ENCODE measurements around the gene MLST8. TPM values are rescaled to one million over a fixed set of nuclear protein-coding genes. Genes with fewer than 3 reads are reported as not detected.
"Not testable (repeated sequence)": the region's sequence is repeated elsewhere in the genome, so short reads cannot be mapped to it uniquely, and the experiment has no call there.

Gene MLST8
- total RNA-seq, 1 donor from 2014 or later = 16.0 TPM

DNA sequence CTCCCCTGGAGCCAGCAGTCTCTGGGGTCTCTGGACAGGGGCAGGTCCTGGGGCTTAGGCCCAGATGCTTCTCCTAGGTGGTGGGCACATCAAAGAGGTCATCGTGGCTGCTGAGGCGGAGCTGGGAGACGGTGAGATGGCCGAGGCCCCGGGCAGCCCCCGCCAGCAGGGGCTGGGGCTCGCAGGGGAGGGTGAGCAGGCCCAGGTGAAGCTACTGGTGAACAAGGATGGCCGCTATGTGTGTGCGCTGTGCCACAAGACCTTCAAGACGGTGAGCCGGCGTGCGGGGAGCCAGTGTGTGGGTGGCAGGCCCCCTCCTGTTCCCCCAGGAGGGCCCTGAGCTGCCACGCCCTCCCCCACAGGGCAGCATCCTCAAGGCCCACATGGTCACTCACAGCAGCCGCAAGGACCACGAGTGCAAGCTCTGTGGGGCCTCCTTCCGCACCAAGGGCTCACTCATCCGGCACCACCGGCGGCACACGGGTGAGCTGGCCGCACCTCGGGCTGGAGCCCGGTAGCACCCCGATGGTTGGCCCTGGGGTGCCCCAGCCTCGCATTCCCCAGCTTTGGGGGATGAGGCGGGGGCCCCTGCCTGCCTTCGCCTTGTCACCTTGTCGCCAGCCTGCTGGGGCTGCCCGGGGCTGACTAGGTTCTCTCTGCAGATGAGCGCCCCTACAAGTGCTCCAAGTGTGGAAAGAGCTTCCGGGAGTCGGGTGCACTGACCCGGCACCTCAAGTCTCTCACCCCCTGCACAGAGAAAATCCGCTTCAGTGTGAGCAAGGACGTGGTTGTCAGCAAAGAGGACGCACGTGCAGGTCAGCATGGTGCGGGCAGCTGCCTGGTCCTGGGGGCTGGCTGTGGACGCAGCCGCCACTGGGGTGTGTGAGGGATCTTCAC lies 27.1 kb downstream of the MLST8 start:
- DNase-seq = no peak

DNA sequence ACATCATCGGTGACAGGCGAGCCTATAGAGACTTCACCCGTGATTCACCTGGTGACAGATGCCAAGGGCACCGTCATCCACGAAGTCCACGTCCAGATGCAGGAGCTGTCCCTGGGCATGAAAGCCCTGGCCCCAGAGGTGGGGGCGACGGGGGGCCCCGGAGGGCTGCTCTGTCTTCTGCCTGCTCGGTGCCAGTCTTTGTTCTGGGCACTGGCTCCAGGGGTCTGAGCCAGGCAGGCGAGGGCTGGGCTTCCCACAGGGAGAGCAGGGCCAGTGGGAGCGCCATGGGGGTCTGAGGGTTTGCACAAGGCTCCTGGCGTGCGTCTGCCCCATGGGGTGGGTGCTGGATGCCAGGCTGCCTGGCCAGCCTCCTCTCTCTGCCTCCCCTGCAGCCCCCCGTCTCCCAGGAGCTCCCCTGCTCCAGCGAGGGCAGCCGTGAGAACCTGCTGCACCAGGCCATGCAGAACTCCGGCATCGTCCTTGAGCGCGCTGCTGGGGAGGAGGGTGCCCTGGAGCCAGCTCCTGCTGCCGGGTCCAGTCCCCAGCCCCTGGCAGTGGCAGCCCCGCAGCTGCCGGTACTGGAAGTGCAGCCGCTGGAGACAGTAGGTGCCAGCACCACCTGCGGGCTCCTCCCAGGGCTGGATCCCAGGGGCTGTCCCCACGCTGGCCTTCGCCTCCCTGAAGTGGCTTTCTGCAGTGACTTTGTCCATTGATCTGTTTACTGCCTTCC lies 28.0 kb downstream of the MLST8 start:
- no peak for DNase-seq

DNA sequence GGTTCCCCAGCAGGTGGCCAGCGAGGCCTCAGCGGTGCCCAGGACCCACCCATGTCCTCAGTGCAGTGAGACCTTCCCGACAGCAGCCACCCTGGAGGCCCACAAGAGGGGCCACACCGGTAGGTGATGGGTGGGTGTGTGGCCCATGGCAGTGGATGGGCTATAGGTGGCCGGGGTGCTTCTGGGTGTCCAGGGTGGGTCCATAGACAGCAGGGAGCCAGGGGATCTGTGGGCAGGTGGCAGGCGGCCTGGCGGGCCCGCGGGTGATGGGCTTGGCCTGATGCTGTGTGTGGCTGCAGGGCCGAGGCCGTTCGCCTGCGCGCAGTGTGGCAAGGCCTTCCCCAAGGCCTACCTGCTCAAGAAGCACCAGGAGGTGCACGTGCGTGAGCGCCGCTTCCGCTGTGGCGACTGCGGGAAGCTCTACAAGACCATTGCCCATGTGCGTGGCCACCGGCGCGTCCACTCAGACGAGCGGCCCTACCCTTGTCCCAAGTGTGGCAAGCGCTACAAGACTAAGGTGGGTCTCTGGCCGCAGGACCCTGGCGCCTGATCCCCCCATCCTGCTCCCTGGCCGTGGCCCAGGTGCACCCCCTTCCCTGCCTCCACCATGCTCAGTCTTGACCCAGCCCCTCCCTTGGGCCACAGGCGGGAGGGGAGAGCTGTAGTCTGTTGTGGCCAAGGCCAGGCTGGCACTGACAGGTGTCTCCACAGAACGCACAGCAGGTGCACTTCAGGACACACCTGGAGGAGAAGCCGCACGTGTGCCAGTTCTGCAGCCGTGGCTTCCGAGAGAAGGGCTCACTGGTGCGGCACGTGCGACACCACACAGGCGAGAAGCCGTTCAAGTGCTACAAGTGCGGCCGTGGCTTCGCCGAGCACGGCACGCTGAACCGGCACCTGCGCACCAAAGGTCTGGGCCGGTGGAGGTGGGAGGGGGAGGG lies 28.9 kb downstream of the MLST8 start:
- no peak for DNase-seq

DNA sequence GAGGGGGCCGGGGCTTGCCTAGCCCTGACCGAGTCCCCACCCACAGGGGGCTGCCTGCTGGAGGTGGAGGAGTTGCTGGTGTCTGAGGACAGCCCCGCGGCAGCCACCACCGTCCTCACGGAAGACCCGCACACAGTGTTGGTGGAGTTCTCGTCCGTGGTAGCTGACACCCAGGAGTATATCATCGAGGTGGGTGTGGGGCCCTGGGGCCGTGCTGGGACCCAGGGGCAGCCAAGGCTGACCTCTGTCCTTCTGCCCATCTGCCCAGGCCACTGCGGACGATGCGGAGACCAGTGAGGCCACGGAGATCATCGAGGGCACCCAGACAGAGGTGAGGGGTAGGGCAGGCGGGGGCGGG lies 29.5 kb downstream of the MLST8 start:
- no peak for DNase-seq

DNA sequence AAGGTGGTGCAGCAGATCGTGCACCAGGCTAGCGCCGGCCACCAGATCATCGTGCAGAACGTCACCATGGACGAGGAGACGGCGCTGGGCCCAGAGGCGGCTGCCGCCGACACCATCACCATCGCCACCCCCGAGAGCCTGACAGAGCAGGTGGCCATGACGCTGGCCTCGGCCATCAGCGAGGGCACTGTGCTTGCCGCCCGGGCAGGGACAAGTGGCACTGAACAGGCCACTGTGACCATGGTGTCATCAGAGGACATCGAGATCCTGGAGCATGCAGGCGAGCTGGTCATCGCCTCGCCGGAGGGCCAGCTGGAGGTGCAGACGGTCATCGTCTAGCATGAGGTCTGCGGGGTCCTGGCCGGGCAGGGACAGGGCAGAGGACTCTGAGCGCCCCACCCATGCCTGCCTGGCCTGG lies 30.0 kb downstream of the MLST8 start:
- no peak for DNase-seq

DNA sequence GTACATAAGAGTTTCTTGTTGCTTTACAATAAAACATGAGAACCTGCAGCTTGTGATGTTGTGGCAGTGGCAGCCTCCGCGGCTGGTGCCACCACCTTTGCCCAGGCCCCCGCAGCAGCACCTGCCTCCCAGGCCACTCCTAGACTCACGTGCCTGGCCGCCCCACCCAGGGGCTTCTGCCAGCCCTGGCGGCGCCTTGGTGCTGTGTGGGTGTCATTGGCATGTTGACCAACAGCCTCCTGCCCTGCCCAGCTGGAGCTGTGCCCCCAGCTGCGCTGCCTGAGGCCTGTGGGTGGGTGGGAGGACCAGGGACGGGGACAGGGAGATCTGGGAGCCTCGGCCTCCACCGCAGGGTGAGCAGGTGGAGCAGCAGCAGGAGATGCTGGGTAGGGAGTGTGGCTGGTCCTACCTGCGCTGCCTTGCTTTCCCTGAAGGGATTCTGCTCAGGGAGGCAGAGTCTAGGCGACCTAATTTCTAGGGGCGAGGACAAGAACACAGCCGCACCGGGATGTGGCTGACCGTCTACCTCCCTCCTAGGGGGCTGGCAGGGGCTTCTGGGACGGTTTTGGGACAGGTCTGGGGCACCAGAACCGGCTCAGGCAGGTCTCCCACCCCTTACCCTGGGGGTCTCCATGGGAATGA lies 30.6 kb downstream of the MLST8 start:
- DNase-seq = no peak

DNA sequence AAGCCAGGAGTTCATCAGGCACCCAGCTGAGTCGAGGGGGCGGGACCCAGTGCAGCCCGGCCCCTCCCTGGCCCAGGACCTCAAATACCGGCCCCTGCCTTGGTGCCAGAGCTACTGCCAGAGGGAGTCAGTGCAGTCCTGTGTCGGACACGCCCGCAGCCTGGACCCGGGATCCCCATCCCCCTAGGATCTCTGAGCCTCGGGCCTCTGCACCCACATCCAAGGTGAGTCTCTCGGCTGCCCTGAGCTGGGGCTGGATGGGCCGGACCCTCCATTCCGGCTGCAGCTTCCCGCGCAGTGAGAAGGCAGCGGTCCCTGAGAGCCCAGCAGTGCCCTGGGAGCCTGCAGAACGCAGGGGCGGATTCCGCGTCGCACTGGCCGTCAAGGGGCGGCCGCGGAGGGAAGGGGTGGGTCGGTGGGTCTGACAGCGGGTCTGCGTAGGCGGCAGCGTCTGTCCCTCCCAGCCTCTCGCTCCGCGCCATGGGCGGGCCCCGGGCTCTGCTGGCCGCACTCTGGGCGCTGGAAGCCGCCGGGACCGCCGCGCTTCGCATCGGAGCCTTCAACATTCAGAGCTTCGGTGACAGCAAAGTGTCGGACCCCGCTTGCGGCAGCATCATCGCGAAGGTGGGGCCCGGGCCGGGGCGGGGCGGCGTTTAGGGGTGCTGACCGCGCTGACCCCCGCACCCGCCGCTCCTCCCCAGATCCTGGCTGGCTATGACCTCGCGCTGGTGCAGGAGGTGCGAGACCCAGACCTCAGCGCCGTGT lies 31.3 kb downstream of the MLST8 start, which contains the start of gene DNASE1L2:
Gene DNASE1L2 (plus strand): TSS at position 108 of the 765 bp plus-strand sequence. CDS start 373 bp downstream, at position 481.
- DNase-seq = peak; percentile 37

DNA sequence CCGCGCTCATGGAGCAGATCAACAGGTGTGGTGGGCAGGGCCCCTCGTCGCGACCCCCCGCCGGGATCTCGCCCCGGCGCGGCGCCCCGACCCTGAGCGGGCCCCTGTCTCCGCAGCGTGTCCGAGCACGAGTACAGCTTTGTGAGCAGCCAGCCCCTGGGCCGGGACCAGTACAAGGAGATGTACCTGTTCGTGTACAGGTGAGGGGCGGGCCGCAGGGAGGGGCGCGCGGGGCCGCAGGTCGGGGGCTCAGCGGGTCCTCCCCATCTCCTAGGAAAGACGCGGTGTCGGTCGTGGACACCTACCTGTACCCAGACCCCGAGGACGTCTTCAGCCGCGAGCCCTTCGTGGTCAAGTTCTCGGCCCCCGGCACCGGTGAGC lies 31.8 kb downstream of the MLST8 start:
- no peak for DNase-seq

DNA sequence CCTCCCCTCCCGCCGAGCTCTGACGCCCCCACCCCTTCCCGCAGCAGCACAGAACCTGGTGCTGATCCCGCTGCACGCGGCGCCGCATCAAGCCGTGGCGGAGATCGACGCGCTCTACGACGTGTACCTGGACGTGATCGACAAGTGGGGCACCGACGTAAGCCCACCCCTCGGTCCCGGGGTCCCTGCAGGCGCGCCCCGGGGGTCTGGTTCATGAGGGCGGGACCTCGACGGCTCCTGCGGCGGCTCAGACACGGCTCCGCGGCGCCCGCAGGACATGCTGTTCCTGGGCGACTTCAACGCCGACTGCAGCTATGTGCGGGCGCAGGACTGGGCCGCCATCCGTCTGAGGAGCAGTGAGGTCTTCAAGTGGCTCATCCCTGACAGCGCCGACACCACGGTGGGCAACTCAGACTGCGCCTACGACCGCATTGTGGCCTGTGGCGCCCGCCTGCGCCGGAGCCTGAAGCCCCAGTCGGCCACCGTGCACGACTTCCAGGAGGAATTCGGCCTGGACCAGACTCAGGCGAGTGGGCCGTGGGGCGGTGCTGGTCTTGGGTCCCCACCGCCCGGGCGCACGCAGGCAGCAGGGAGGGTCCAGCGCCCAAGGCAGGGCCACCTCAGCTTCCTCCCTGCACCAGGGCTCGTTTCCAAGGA lies 32.4 kb downstream of the MLST8 start:
- peak; percentile 15 for DNase-seq

DNA sequence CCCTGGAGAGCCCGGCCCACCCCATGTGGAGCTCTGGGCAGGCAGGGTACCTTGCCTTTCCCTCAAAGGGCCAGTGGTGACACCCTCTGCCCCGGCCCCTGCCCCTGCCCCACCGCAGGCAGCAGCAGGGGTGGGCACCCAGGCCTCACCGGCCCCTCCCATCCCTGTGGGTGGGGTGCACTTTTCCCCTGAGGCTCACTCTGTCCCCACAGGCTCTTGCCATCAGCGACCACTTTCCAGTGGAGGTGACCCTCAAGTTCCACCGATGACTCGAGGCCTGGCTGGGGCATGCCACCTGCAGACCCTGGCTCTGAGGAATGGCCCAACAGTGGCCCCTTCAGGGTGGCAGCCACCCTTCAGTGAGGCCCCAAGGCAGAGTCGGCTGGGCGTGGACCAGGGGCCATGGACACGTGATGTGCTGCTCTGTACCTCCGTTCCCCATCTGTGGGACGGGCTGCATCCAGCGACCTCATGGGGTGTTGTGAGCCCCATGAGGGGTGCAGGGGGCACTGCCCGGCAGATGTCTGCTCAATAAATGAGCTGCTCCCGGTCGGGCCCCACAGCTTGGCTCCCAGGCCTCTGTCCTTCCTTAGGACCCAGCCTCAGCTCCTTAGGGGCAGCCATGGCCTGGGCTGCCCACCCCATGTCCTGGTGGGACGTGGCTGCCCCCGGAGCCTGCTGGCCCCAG lies 33.0 kb downstream of the MLST8 start:
- DNase-seq = no peak

DNA sequence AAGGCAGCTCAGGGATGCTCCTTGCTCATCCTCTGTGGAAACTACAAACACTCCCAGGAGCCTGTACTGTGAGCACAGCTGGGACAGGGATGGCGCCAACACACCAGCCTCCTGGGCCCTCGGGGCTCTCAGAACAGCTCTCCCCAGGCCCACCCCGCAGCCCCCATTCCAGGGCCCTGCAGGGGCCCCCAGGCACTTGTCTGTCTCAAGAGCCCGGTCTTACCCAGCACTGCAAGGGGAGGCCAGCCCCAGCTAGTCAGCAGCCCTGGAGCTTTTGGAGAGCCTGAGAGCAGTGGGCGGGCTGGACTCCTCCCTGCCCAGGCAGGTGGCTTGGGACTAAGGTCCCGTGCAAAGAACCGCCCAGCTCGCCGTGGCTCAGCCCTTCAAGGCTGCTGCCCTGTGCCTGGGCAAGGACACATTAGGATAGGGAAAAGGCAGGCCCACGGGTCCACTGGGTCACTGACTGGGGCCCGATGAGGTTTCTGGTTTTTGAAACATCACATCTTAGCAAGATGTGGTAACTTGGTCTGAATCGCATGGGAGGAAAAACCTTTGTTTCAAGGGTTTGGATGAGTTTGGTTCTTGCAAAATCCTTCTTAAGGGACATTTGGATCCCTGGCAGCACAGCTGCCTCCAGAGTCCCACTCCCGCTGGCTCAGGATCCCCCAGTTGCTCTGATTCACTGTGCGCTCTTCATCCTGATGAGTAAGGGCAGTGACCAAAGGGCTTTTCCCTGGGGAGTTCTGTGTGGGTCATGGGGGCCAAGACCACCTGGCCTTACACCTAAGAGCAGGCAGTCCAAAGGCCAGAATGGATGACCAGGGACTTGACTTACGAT lies 33.8 kb downstream of the MLST8 start:
- DNase-seq = no peak

DNA sequence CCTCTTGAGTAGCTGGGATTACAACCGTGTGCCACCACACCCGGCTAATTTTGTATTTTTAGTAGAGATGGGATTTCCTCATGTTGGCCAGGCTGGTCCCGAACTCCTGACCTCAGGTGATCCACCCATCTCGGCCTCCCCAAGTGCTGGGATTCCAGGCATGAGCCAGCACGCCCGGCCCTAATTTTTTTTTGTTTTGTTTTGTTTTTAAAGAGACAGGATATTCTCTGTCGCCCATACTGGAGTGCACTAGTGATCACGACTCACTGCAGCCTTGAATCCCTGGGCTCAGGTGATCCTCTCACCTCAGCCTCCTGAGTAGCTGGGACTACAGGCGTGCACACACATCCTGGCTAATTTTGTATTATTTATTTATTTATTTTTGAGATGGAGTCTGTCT lies 35.1 kb downstream of the MLST8 start:
- not testable (repeated sequence) for DNase-seq

DNA sequence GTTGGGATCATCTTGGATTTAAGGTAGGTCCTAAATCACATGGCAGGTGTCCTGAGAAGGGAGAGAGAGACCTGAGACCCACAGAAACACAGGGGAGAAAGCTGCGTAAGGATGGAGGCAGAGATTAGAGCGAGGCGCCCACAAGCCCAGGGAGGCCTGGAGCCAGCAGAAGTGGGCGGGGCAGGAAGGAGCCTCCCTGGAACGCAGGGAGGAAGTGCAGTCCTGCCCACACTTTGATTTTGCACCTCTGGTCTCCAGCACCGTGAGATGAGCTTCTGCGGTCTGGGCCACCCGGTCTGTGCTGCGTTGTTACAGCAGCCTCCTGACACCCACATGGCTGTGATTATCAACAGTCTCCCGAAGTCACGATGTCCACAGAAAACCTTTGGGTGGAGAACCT lies 37.3 kb downstream of the MLST8 start:
- DNase-seq = no peak

DNA sequence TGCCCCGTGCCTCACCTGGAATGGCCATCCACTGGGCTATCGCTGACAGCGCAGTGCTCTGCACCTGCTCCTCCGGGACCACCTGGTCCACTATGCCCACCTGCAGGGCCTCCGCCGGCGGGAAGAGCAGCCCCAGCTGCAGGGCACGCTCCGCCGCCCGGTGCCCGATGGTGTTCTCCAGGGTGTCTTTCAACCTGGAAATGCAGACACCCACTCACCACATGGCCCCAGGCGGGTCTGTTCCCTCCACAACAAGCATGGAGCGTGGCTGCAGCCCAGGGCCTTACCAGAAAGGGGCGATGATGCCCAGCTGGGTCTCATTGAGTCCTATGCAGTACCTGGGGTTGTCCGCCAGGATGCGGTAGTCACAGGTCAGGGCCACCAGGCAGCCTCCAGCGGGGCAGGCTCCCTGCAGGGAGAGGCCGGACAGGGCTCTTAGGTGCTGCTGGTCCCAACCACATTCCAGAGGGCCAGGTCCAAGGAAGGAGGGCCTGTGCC lies 37.8 kb downstream of the MLST8 start:
- no peak for DNase-seq

DNA sequence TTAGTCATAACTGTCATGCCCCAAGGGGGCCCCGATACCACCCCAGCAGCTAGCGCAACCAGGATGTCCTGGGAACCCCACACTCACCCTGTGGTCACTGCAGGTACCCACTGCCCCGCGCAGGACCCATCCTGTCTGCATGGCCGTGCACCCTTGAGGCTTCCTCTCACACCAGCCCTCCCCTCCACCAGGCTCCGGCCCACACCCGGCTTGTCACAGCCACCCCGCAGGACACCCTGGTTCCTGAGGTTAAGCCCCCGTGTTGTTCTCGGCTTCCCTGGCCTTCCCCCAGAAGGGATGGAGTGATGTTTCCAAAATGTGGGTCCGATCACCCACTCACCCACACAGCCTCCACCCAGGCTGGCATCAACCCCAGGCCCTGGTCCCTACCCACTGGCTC lies 38.5 kb downstream of the MLST8 start:
- DNase-seq = no peak

DNA sequence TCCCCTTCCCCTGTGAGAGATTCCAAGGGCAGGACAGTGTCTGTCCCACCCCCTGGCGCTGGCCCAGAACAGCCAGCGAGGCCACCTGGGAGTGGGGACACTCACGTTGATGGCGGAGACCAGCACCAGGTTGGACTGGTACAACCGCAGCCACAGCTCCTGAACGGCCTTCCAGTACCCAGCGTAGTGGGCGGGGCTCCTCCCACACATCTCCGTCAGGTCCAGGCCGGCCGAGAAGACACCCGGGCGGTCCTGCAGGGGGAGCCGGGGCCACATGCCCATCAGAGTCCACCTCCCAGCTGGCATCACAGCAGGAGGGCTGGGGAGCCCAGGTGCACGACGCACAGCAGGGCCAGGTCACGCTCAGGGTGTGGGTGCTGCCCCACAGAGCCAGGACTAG lies 39.0 kb downstream of the MLST8 start:
- no peak for DNase-seq

DNA sequence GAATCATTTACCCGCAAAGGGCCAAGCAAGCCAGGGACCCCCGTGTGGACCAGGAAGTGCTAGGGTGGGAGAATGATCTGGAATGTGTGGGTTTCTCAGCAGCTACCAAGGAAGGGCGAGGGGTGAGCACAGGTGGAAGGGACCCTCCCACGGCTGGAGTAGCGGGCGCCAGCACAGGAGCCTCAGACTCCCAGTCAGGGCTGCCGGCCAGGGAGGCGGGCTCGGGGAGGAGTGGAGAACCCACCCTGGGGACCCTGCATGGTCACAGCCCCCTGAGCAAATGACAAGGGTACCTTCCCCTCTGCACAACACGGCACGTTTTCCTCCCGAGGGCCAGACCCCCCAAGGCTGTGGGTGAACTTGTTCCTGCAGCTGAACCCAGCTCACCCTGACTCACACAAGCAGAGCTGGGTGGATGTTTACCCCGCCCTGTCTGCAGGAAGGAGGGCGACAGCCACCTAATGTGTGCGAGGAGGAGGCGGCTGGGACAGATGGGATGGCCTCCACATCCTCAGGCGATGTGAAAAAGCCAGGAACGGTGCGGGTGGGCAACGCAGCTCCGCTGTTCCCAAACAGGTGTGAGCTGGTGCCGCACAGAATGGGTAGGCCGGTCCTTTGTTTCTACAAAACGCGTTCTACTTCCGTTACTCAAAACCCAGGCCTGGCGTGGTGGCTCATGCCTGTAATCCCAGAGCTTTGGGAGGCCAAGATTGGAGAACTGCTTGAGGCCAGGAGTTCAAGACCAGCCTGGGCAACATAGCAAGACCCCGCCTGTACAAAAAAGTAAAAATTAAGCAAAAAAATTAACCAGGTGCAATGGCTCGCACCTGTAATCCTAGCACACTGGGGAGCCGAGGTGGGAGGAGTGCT lies 39.9 kb downstream of the MLST8 start:
- DNase-seq = no peak

DNA sequence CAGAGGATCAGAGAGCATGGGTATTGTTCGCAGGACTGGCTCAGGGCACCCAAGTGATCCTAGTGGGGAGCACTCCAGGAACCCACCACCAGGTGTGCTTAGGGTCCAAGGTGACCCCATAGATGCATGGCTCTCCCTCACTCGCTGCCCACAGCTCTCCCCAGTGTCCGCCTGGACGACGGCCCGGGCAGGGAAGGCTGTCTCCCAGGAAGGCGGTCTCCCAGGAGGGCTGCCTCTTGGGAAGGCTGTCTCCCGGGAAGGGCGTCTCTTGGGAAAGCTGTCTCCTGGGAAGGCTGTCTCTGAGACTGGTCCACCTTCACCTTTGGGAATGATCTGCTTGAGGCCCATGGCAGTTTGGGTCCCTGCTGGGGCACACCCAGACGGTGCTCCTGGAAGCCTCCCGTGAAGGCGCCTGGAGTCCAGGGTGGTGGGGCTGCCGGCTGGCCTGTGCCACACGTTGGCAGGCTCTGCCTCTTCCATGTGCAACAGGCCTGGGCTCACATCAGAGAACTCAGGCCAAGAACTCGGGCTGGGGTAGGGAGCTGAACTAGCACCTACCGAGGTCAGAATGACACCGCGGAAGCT lies 41.1 kb downstream of the MLST8 start:
- no peak for DNase-seq

Data from dermis blood vessel endothelial cell (primary cell).